Measurements from ENCODE around the gene MMD. TPM values are rescaled to one million over a fixed set of nuclear protein-coding genes. Genes with fewer than 3 reads are reported as not detected.

The MMD gene
- total RNA-seq, 2 experiments from 2014 or later = 23.8 to 24.9 TPM

GRCh38 chr17:55368706-55369105 lies 52.9 kb downstream of the MMD start:
- ChIA-PET POLR2A (no interaction called here), CTCF (no interaction called here)

GRCh38 chr17:55366020-55366481 lies 55.6 kb downstream of the MMD start:
- ChIA-PET CTCF (interaction anchor here (1.2 kb wide), 1 partner anchor 9 kb away, joined by 3 read pairs; no protein-coding TSS in a partner anchor), POLR2A (no interaction called here)

DNA sequence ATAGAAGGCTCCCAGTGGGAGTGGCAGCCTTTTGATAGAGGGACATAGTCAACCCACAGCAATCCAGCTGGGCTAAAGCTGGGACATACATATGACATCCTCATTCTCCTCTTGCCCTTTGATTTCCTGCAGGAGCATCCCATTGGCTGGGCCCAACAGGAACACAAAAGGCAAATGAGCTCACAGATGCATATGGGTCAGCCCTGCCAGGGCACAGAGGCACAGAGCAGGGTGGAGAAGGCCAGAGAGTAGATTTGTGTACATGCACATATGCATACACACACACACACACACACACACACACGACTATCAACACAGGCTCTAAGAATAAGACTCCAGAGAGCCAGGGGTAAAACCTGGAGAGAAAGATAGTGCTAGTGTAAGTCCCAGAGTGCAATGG lies 58.6 kb downstream of the MMD start:
- POLR2A ChIA-PET = no interaction called here

DNA sequence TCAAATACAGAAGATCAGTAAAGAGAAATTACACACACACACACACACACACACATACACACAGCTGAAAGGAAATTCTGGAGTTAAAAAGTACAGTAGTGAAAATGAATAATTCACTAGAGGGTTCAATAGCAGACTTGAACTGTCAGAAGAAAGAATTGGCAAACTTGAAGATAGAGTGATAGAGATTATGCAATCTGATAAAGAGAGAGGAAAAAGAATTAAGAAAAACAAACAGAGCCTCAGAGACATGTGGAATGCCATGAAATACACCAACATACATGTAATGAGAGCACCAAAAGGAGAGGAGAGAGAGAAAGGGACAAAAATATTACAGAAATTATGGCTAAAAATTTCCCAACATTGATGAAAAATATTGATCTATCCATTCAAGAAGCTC lies 60.7 kb downstream of the MMD start:
- POLR2A ChIA-PET = no interaction called here
- CTCF ChIA-PET = no interaction called here

More for the DNA sequence above, 58.6 kb downstream of the MMD start:
- CTCF ChIA-PET = no interaction called here

DNA sequence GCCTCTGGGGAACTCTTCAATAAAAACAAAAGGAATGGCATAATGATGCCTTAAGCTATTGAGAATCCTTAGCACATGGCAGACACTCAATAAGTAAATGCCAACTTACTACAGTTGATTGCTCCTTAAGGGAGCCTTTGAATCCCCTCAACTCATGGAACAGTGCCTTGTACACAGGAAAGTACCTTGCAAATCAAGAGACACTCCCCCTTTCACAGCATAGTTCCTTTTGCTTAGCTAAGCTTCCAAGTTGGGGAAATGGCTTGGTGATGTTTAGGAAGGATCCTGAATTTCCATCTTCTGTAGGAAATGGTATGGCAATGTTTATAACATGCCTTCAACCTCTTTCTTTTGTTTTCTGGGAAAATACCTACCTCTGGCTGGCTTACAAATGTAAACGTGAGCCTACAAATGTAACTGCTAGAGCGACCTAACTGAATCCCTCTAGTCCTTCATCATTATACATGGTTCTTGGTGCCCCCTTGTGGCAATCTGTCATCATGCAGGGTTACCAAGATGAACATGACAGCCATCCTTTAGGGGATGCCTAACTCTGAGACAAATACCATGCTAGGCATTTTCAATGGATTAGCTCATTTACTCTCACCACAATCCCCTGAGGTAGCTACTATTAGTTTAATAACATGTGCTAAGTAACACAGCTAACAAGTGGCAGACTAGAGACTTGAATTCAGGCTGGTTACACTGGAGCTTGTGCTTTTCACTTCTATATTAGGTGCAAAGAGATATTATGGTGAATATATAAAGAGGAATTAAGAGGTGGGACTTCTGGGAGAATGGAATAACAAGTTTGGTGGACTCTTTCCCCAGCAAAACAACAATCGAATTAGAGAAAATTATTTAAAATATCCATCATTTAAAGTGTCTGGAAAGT lies 65.0 kb downstream of the MMD start:
- POLR2A ChIA-PET = no interaction called here
- CTCF ChIA-PET = interaction anchor here (0.9 to 2.2 kb wide), 9 partner anchors 9 to 365 kb away, joined by 3 to 6 read pairs (median 3); no protein-coding TSS in a partner anchor

DNA sequence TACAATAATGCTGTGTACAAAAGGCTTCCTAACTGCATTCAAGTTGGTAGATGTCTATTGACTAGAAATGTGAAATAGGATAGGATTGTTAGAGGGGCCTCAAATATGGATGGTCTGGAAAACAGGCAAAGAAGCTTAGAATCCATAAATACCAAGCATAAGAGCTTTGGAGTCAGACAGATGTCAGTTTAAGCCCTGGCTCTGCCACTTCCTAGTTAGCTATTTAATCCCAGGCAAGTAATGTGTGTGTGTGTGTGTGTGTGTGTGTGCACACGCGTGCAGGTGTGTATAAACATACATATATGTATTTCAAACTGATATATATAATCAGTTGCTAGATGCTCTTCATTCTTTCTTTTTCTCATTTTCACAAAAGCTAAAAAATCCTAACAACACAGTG lies 66.7 kb downstream of the MMD start:
- POLR2A ChIA-PET = no interaction called here
- CTCF ChIA-PET = no interaction called here

DNA sequence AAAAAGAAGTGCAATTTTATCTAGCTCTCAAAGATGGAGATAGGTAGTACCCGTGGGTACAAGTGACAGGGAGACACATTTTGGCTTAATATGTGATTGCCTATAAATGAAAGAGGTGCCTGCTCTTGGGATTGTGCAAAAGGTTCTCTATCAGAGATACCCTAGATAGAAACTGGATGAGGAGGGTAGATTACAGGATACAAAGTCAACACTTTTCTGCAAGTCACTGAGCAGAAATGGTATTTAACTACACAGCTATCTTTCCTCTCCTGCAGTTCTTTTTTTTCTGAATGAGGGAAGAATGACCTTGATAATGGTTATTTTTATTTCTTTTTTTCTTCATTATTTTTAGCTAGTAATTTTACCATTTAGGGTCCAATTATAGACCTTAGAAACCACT lies 67.6 kb downstream of the MMD start:
- POLR2A ChIA-PET = no interaction called here
- CTCF ChIA-PET = interaction anchor here (1.1 kb wide), 1 partner anchor 361 kb away, joined by 4 read pairs; no protein-coding TSS in a partner anchor

DNA sequence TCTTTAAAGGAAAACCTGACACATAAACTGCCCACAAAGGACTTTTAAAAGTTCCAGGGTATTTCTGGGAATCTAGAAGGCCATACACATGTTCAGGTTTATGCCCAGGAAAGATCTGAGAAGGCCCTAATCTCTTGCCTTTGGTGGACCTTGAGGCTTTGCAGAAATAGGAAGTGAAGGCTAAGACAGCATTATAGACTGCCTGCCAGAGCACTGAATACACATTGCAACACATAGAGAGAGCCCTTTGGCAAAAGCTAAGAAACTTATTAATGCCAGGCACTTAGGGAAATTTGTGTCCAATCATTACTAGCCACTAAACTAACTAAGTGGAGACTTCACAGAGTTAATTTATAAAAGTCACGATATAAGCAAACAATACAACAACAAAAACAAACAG lies 70.4 kb downstream of the MMD start:
- POLR2A ChIA-PET = no interaction called here
- CTCF ChIA-PET = no interaction called here

DNA sequence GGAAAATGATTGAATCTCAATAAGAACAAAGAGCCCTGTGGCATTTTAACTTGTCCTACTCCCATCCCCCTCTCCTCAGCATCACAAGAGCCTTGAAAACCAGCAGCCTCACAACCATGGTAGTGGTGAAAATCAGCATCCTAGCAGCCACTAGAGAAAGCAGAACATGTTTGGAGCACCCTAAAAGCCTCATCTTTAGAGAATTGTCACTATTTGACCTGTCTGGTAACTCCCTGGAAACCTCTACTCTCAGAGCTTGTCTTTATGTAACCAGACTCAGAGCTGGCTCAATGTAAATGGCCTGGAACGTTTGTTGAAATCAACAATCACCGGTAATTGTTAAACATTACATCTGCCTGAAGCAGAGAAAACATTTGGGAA lies 70.8 kb downstream of the MMD start:
- ChIA-PET CTCF (interaction anchor here (1.1 kb wide), 1 partner anchor 357 kb away, joined by 4 read pairs; no protein-coding TSS in a partner anchor), POLR2A (no interaction called here)

GRCh38 chr17:55348749-55349354 lies 72.8 kb downstream of the MMD start:
- CTCF ChIA-PET = interaction anchor here (0.8 to 1.8 kb wide), 2 partner anchors 355 to 356 kb away, joined by 3 to 9 read pairs; no protein-coding TSS in a partner anchor
- POLR2A ChIA-PET = no interaction called here

DNA sequence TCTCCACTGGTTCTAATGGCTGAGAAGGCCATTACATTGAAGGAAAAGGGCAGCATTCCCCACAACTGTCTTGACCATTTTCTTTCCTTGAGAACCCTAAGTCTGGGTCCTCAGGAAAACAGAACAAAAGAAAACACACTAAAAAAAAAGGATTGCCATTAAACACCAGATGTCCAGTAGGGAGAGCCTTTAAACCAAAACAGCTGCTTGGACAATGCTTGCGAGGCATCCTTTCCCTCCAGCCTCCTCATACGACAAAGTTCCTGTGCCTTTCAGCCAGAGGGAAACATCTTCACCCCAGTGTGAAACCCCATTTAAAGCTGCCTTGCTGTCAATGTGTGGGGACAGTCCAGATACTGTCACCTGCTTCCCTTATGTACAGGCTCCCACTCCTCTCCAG lies 74.3 kb downstream of the MMD start:
- ChIA-PET POLR2A (no interaction called here), CTCF (interaction anchor here (1.6 to 1.8 kb wide), 2 partner anchors 33 to 354 kb away, joined by 4 to 9 read pairs; no protein-coding TSS in a partner anchor)

DNA sequence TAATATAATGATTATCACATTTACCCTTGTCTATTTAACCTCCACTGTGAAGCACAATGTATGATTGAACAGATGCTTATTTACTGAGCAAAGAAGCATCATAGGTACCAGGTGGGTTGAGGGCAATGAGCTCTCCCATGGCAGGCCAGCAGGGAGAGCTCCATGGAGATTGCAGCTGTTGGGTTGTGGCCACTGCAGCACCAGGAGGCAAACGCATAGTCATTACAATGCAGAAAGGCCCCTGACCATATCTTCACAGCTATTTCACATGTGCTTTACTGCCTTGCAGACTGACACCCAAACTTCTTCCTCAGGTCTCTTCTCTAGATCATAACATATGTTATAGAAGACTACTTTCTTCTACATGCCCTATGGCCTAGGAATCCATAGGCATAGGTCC lies 75.0 kb downstream of the MMD start:
- POLR2A ChIA-PET = no interaction called here
- CTCF ChIA-PET = interaction anchor here (1.6 kb wide), 1 partner anchor 33 kb away, joined by 4 read pairs; no protein-coding TSS in a partner anchor

GRCh38 chr17:55345132-55345531 lies 76.5 kb downstream of the MMD start:
- ChIA-PET POLR2A (no interaction called here), CTCF (interaction anchor here (0.9 to 1.8 kb wide), 2 partner anchors 12 to 41 kb away, joined by 3 to 4 read pairs; no protein-coding TSS in a partner anchor)

- POLR2A ChIA-PET = no interaction called here
These were observed 77.1 kb downstream of the MMD start for GRCh38 chr17:55344514-55344997.

DNA sequence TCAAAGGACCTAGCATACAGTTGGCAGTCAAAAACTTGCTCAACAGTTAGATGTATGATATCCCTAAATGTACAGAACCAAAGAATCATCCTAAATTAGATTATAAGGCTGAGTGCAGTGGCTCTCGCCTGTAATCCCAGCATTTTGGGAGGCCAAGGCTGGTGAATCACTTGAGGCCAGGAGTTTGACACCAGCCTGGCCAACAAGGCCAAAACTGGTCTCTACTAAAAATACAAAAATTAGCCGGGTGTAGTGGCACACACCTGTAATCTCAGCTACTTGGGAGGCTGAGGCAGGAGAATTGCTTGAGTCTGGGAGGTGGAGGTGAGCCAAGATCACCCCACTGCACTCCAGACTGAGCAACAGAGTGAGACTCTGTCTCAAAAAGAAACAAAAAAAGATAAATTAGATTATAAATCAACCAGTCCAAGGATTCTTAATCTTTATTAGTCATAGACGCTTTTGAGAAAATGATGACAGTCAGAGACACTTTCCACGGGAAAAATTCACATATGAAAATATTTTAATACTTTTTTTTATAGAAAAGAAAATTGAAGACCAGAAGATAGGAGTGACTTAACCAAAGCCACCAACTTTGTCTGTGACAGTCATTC lies 77.6 kb downstream of the MMD start:
- CTCF ChIA-PET = interaction anchor here (1.8 kb wide), 1 partner anchor 40 kb away, joined by 4 read pairs; no protein-coding TSS in a partner anchor
- POLR2A ChIA-PET = no interaction called here

More at GRCh38 chr17:55344514-55344997, 77.1 kb downstream of the MMD start:
- CTCF ChIA-PET = interaction anchor here (0.9 to 1.8 kb wide), 2 partner anchors 12 to 41 kb away, joined by 3 to 4 read pairs; no protein-coding TSS in a partner anchor

DNA sequence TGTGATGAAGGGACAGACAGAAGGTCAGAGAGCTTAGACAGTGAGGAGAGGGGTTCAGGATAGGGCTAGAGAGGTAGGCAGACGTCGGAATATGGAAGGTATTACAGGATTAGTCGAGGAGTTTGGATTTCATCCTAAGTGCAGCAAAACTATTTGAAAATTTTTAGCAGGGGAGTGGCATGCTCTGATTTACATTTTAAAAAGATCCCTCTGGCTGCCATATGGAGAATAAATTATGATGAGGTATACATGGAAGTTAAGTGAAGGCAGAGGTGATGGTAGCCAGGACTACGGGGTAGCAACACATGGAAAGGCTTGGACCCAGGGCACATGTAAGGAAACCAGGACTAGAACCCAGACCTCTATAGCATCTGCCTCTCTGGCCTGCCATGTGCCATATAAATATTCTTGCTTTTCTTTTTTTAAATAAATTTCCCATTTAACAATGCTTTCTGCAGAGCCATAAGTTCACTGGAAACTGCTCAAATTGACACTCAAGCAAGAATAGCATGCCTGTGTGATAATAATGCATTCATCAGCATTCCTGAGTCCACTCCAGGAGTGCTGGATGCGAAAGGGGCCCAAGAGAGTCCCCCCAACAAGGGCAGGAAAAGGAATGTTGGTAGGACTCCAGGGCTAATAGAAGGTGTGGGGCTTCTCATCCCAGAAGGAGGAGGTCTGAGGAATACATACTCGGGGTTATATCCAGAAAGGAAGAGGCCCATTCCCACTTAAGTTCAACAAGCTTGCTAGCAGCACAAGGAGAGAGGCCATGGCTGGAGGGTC lies 78.6 kb downstream of the MMD start:
- POLR2A ChIA-PET = interaction anchor here (0.6 kb wide), 1 partner anchor 78 kb away, joined by 3 read pairs; no protein-coding TSS in a partner anchor
- CTCF ChIA-PET = no interaction called here

All from activated CD8-positive, alpha-beta memory T cell treated with anti-CD3 and anti-CD28 coated beads for 36 hours (primary cell).